NCI-H2029 treated with DMSO at 0.1 percent for 48 hours (cell line): ENCODE measurements around the gene AMOTL2.

Source experiments
- DNase-seq: peaks from one replicate; lab custom pipeline; 2025; lab: John Stamatoyannopoulos, UW

AMOTL2 gene

GRCh38 chr3:134378818-134379217, 4.6 kb upstream of the AMOTL2 start:
- DNase-seq = no peak

- no peak for DNase-seq
These were observed 4.1 kb upstream of the AMOTL2 start for GRCh38 chr3:134378384-134378783.

- no peak for DNase-seq
These were observed 3.6 kb upstream of the AMOTL2 start for GRCh38 chr3:134377896-134378295.

- DNase-seq = no peak
These were observed 2.7 kb upstream of the AMOTL2 start for GRCh38 chr3:134376786-134377426.

GRCh38 chr3:134376385-134376765, 2.1 kb upstream of the AMOTL2 start:
- DNase-seq = no peak

GRCh38 chr3:134375582-134376384, 1.5 kb upstream of the AMOTL2 start:
- DNase-seq = no peak

GRCh38 chr3:134374791-134375581, 739 bp upstream of the AMOTL2 start:
- peak; percentile 68 for DNase-seq

GRCh38 chr3:134373271-134374104, 759 bp downstream of the AMOTL2 start:
- DNase-seq = no peak

- no peak for DNase-seq
These were observed 1.6 kb downstream of the AMOTL2 start for GRCh38 chr3:134372396-134373270.

GRCh38 chr3:134371542-134372324, 2.5 kb downstream of the AMOTL2 start:
- DNase-seq = no peak

GRCh38 chr3:134370611-134371531, 3.4 kb downstream of the AMOTL2 start:
- DNase-seq = no peak

GRCh38 chr3:134369861-134370596, 4.2 kb downstream of the AMOTL2 start:
- no peak for DNase-seq

GRCh38 chr3:134369231-134369741, 5.0 kb downstream of the AMOTL2 start:
- no peak for DNase-seq

GRCh38 chr3:134368751-134369105, 5.5 kb downstream of the AMOTL2 start:
- DNase-seq = no peak

- no peak for DNase-seq
These were observed 6.1 kb downstream of the AMOTL2 start for GRCh38 chr3:134367869-134368750.

- DNase-seq = no peak
These were observed 7.1 kb downstream of the AMOTL2 start for GRCh38 chr3:134366928-134367811.
